ENCODE measurements around the gene YIPF3.

DNA sequence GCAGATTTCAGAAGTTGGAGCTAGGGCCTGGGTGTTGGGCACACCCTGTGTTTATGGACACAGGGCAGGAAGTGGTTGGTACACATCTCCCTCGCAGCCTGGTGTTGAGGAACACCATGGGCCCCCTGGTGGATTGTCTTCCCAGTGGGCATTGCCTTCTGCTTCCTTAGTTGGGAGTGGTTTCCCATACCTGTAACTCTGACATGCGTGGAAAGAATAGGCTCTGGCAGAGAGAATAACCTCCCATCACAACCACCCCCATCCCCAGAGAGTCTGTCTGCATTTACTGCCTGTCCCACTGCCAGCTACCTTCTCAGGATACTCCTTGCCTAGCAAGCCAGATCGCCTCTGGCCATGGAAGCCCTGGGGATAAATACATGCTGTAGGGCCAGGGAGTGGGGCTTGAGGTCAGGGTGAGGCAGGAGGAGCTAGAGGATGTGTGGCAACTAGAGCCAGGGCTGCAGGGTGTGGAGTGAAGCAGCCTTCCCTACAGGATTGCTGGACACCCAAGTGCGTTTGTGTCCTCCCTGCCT lies 21.3 kb downstream of the YIPF3 start:
- TF ChIP-seq, protein P1, sequence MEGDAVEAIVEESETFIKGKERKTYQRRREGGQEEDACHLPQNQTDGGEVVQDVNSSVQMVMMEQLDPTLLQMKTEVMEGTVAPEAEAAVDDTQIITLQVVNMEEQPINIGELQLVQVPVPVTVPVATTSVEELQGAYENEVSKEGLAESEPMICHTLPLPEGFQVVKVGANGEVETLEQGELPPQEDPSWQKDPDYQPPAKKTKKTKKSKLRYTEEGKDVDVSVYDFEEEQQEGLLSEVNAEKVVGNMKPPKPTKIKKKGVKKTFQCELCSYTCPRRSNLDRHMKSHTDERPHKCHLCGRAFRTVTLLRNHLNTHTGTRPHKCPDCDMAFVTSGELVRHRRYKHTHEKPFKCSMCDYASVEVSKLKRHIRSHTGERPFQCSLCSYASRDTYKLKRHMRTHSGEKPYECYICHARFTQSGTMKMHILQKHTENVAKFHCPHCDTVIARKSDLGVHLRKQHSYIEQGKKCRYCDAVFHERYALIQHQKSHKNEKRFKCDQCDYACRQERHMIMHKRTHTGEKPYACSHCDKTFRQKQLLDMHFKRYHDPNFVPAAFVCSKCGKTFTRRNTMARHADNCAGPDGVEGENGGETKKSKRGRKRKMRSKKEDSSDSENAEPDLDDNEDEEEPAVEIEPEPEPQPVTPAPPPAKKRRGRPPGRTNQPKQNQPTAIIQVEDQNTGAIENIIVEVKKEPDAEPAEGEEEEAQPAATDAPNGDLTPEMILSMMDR (IDR thresholded peaks at IDR 0.05): no peak
- no peak for TF ChIP-seq POLR2A (IDR thresholded peaks at IDR 0.05)
